ENCODE measurements around the gene RAP1GAP2.
"Not testable (repeated sequence)": the region's sequence is repeated elsewhere in the genome, so short reads cannot be mapped to it uniquely, and the experiment has no call there.

Gene RAP1GAP2

GRCh38 chr17:2876467-2876866 lies 80.2 kb downstream of the RAP1GAP2 start:
- H3K27ac ChIP-seq (ENCODE audit: low read depth, low read length), result no peak overlapping the region
- H3K27me3 ChIP-seq (ENCODE audit: control insufficient read depth in 1 of 2, insufficient read depth in 2 of 2, low read length in 2 of 2), result no peaks in the 10 kb centered on the region
- no peaks in the 10 kb centered on the region for H3K36me3 ChIP-seq (ENCODE audit: insufficient read depth, low read length)
- no peaks in the 10 kb centered on the region for H3K4me1 ChIP-seq (ENCODE audit: insufficient read depth, low read length)
- no peaks in the 10 kb centered on the region for H3K9me3 ChIP-seq (ENCODE audit: low read length)
- H3K9ac ChIP-seq (ENCODE audit: low read length), result no peak overlapping the region
- no peak overlapping the region for H3K4me3 ChIP-seq (ENCODE audit: low read depth in 1 of 2, low read length in 2 of 2)

- Histone ChIP-seq H3K27ac (ENCODE audit: low read depth, low read length) (no peak overlapping the region), H3K36me3 (ENCODE audit: insufficient read depth, low read length) (no peaks in the 10 kb centered on the region), H3K4me3 (ENCODE audit: low read depth in 1 of 2, low read length in 2 of 2) (no peak overlapping the region), H3K9me3 (ENCODE audit: low read length) (no peaks in the 10 kb centered on the region), H3K4me1 (ENCODE audit: insufficient read depth, low read length) (no peaks in the 10 kb centered on the region), H3K27me3 (ENCODE audit: control insufficient read depth in 1 of 2, insufficient read depth in 2 of 2, low read length in 2 of 2) (no peaks in the 10 kb centered on the region), H3K9ac (ENCODE audit: low read length) (no peak overlapping the region)
Measured at GRCh38 chr17:2878751-2879254, 82.6 kb downstream of the RAP1GAP2 start.

- no peaks in the 10 kb centered on the region for H3K4me1 ChIP-seq (ENCODE audit: insufficient read depth, low read length)
Measured at GRCh38 chr17:2880050-2880449, 83.8 kb downstream of the RAP1GAP2 start.

DNA sequence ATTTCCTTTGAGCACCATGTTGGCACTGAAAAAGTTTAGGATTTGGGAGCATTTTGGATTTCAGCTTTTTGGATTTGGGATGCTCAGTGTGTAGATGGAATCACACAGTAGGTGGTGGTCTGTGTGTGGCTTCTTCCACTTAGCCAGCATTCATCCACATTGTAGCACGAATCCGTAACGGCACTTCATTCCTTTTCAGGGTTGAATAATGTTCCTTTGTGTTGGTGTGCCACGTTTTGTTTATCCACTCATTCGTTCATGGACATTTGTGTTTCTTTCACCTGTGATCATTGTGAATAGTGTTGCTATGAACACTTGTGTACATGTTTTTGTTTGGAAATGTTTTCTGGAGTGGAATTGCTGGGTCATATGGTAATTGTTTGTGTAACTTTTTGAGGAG lies 85.1 kb downstream of the RAP1GAP2 start:
- Histone ChIP-seq H3K9me3 (ENCODE audit: low read length) (no peaks in the 10 kb centered on the region), H3K9ac (ENCODE audit: low read length) (no peak overlapping the region), H3K27me3 (ENCODE audit: control insufficient read depth in 1 of 2, insufficient read depth in 2 of 2, low read length in 2 of 2) (no peaks in the 10 kb centered on the region), H3K27ac (ENCODE audit: low read depth, low read length) (no peak overlapping the region), H3K4me1 (ENCODE audit: insufficient read depth, low read length) (no peaks in the 10 kb centered on the region), H3K36me3 (ENCODE audit: insufficient read depth, low read length) (no peaks in the 10 kb centered on the region), H3K4me3 (ENCODE audit: low read depth in 1 of 2, low read length in 2 of 2) (no peak overlapping the region)

More at GRCh38 chr17:2880050-2880449, 83.8 kb downstream of the RAP1GAP2 start:
- no peak overlapping the region for H3K27ac ChIP-seq (ENCODE audit: low read depth, low read length)
- no peaks in the 10 kb centered on the region for H3K36me3 ChIP-seq (ENCODE audit: insufficient read depth, low read length)
- H3K9ac ChIP-seq (ENCODE audit: low read length), result no peak overlapping the region
- no peaks in the 10 kb centered on the region for H3K27me3 ChIP-seq (ENCODE audit: control insufficient read depth in 1 of 2, insufficient read depth in 2 of 2, low read length in 2 of 2)
- H3K9me3 ChIP-seq (ENCODE audit: low read length), result no peaks in the 10 kb centered on the region
- no peak overlapping the region for H3K4me3 ChIP-seq (ENCODE audit: low read depth in 1 of 2, low read length in 2 of 2)

GRCh38 chr17:2883544-2884213 lies 87.4 kb downstream of the RAP1GAP2 start:
- Histone ChIP-seq H3K4me1 (ENCODE audit: insufficient read depth, low read length) (no peaks in the 10 kb centered on the region), H3K4me3 (ENCODE audit: low read depth in 1 of 2, low read length in 2 of 2) (no peak overlapping the region), H3K27me3 (ENCODE audit: control insufficient read depth in 1 of 2, insufficient read depth in 2 of 2, low read length in 2 of 2) (no peaks in the 10 kb centered on the region), H3K27ac (ENCODE audit: low read depth, low read length) (no peak overlapping the region), H3K9ac (ENCODE audit: low read length) (no peak overlapping the region), H3K36me3 (ENCODE audit: insufficient read depth, low read length) (no peaks in the 10 kb centered on the region), H3K9me3 (ENCODE audit: low read length) (no peaks in the 10 kb centered on the region)

DNA sequence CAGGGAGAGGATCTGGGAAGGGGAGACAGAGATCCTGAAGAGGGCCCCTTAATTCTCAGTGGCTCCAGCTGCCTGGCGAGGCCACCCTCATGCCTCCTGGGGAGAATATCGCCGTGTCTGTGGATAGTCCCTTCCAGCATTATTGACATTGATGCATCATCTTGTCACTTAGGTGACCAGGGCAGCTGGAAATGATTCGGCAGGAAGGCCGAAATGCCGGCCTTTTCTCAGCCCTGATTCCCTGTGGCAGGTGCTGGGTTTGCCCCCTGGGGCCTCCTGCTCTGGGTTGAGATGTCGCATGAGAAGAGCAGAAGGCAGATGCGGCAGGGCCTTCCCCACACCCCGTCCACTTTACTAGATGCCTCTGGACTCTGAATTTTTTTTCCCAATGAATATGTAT lies 89.5 kb downstream of the RAP1GAP2 start:
- Histone ChIP-seq H3K27ac (ENCODE audit: low read depth, low read length) (no peak overlapping the region), H3K4me3 (ENCODE audit: low read depth in 1 of 2, low read length in 2 of 2) (no peak overlapping the region), H3K9me3 (ENCODE audit: low read length) (no peaks in the 10 kb centered on the region), H3K27me3 (ENCODE audit: control insufficient read depth in 1 of 2, insufficient read depth in 2 of 2, low read length in 2 of 2) (no peaks in the 10 kb centered on the region), H3K9ac (ENCODE audit: low read length) (no peak overlapping the region), H3K4me1 (ENCODE audit: insufficient read depth, low read length) (no peaks in the 10 kb centered on the region), H3K36me3 (ENCODE audit: insufficient read depth, low read length) (no peaks in the 10 kb centered on the region)

DNA sequence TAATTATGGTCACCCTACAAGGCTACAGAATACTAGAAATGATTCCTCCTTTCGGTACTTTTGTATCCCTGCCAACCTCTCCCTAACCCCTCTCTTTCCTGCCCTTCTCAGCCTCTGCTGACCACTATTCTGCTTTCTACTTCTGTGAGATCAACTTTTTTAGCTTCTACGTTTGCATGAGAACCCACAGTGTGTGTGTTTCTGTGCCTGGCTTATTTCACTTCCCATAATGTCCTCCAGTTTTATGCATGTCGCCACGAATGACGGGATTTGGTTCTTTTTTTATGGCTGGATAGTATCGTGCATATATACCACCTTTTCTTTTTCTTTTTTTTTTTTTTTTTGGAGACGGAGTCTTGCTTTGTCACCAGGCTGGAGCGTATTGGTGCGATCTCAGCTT lies 92.1 kb downstream of the RAP1GAP2 start:
- no peaks in the 10 kb centered on the region for H3K36me3 ChIP-seq (ENCODE audit: insufficient read depth, low read length)
- H3K4me3 ChIP-seq (ENCODE audit: low read depth in 1 of 2, low read length in 2 of 2), result no peak overlapping the region
- H3K27me3 ChIP-seq (ENCODE audit: control insufficient read depth in 1 of 2, insufficient read depth in 2 of 2, low read length in 2 of 2), result no peaks in the 10 kb centered on the region
- no peak overlapping the region for H3K9ac ChIP-seq (ENCODE audit: low read length)
- H3K4me1 ChIP-seq (ENCODE audit: insufficient read depth, low read length), result no peaks in the 10 kb centered on the region
- H3K9me3 ChIP-seq (ENCODE audit: low read length), result no peaks in the 10 kb centered on the region
- H3K27ac ChIP-seq (ENCODE audit: low read depth, low read length), result no peak overlapping the region

DNA sequence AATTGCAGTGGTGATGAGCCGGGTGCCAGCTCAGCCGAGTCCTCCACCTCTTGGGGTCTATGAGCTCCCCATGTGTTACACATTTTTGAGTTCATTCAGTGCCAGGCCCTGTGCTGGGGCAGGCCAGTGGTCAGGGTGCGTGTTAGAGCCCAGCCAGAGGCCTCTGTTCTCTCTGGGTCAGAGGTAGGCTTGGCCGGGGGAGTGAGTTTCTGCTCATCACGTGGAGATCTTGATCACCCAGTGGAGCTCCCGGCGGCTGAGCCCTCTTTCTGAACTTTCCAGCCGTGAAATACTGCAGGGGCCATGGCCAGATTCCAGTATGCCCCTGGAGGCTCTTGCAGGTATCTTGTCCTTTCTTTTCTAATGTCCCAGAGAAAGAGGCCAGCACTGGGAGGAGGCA lies 93.0 kb downstream of the RAP1GAP2 start:
- no peaks in the 10 kb centered on the region for H3K4me1 ChIP-seq (ENCODE audit: insufficient read depth, low read length)
- no peak overlapping the region for H3K9ac ChIP-seq (ENCODE audit: low read length)
- H3K27ac ChIP-seq (ENCODE audit: low read depth, low read length), result no peak overlapping the region
- no peak overlapping the region for H3K4me3 ChIP-seq (ENCODE audit: low read depth in 1 of 2, low read length in 2 of 2)
- no peaks in the 10 kb centered on the region for H3K36me3 ChIP-seq (ENCODE audit: insufficient read depth, low read length)
- no peaks in the 10 kb centered on the region for H3K9me3 ChIP-seq (ENCODE audit: low read length)
- H3K27me3 ChIP-seq (ENCODE audit: control insufficient read depth in 1 of 2, insufficient read depth in 2 of 2, low read length in 2 of 2), result no peaks in the 10 kb centered on the region

DNA sequence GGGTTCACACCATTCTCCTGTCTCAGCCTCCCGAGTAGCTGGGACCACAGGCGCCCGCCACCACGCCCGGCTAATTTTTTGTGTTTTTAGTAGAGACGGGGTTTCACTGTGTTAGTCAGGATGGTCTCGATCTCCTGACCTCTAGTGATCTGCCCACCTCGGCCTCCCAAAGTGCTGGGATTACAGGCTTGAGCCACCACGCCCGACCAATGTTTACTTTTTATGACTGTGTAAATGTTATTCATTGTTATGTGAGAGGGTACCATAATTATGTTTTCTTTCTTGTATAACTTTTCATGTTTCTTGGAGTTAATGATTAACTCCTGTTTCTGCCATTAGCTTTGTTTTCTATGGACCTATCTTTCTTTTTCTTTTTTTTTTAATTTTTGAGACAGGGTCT lies 94.5 kb downstream of the RAP1GAP2 start:
- not testable (repeated sequence) for H3K27me3 ChIP-seq (ENCODE audit: control insufficient read depth in 1 of 2, insufficient read depth in 2 of 2, low read length in 2 of 2); H3K4me1 ChIP-seq (ENCODE audit: insufficient read depth, low read length); H3K27ac ChIP-seq (ENCODE audit: low read depth, low read length); H3K9me3 ChIP-seq (ENCODE audit: low read length); H3K4me3 ChIP-seq (ENCODE audit: low read depth in 1 of 2, low read length in 2 of 2); H3K36me3 ChIP-seq (ENCODE audit: insufficient read depth, low read length); H3K9ac ChIP-seq (ENCODE audit: low read length)

- no peak overlapping the region for H3K27ac ChIP-seq (ENCODE audit: low read depth, low read length)
- no peak overlapping the region for H3K4me3 ChIP-seq (ENCODE audit: low read depth in 1 of 2, low read length in 2 of 2)
- H3K36me3 ChIP-seq (ENCODE audit: insufficient read depth, low read length), result no peaks in the 10 kb centered on the region
- H3K4me1 ChIP-seq (ENCODE audit: insufficient read depth, low read length), result no peaks in the 10 kb centered on the region
- H3K27me3 ChIP-seq (ENCODE audit: control insufficient read depth in 1 of 2, insufficient read depth in 2 of 2, low read length in 2 of 2), result no peaks in the 10 kb centered on the region
- H3K9me3 ChIP-seq (ENCODE audit: low read length), result no peaks in the 10 kb centered on the region
- no peak overlapping the region for H3K9ac ChIP-seq (ENCODE audit: low read length)
Measured at GRCh38 chr17:2892305-2892971, 96.2 kb downstream of the RAP1GAP2 start.

DNA sequence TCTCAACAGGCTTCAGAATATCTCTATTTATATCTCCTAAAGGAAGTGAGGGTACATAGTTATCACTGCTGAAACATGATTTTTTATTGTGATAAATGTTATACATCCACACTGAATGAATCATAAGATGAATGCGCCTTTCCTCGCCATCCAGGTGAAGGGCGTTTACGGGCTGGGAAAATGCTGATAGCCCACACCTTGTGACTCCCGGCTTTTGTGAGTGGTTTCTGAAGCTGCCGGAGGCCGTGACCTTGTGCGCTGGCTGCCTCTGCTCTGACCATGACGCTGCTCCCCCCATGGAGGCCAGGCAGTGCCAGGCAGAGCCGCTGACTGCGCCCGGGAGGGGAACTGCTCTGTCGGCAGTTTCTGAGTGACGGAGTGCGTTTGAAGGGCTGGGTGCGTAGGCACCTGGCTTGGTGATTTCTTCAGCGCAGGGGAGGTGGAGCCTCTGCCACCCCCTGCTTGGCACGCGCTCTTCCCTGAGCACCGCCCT lies 97.2 kb downstream of the RAP1GAP2 start:
- H3K4me3 ChIP-seq (ENCODE audit: low read depth in 1 of 2, low read length in 2 of 2), result no peak overlapping the region
- H3K4me1 ChIP-seq (ENCODE audit: insufficient read depth, low read length), result no peaks in the 10 kb centered on the region
- no peaks in the 10 kb centered on the region for H3K36me3 ChIP-seq (ENCODE audit: insufficient read depth, low read length)
- no peak overlapping the region for H3K9ac ChIP-seq (ENCODE audit: low read length)
- H3K27ac ChIP-seq (ENCODE audit: low read depth, low read length), result no peak overlapping the region
- no peaks in the 10 kb centered on the region for H3K27me3 ChIP-seq (ENCODE audit: control insufficient read depth in 1 of 2, insufficient read depth in 2 of 2, low read length in 2 of 2)
- no peaks in the 10 kb centered on the region for H3K9me3 ChIP-seq (ENCODE audit: low read length)

- H3K27me3 ChIP-seq (ENCODE audit: control insufficient read depth in 1 of 2, insufficient read depth in 2 of 2, low read length in 2 of 2), result no peaks in the 10 kb centered on the region
Measured at GRCh38 chr17:2894782-2895181, 98.5 kb downstream of the RAP1GAP2 start.

More at GRCh38 chr17:2894782-2895181, 98.5 kb downstream of the RAP1GAP2 start:
- Histone ChIP-seq H3K9ac (ENCODE audit: low read length) (no peak overlapping the region), H3K27ac (ENCODE audit: low read depth, low read length) (no peak overlapping the region), H3K36me3 (ENCODE audit: insufficient read depth, low read length) (no peaks in the 10 kb centered on the region), H3K4me1 (ENCODE audit: insufficient read depth, low read length) (no peaks in the 10 kb centered on the region), H3K4me3 (ENCODE audit: low read depth in 1 of 2, low read length in 2 of 2) (no peak overlapping the region), H3K9me3 (ENCODE audit: low read length) (no peaks in the 10 kb centered on the region)

Measured in muscle layer of colon (tissue), 2 donors.